Astrocyte of the spinal cord (primary cell): Measurements from ENCODE around the gene SRP9.

Source experiments
- DNase-seq: peaks from one replicate; pipeline ENCODE4 v3.0.0; 2011; ENCODE audit warnings: low read depth, low spot score
- H3K4me3 ChIP-seq: 2 replicates; pipeline ENCODE4 v1.5.1; 2011; ENCODE audit warnings: low read depth, mild to moderate bottlenecking, low read length, moderate library complexity
- in situ Hi-C: cut with HindIII; loops from 2 replicates; pipeline ENCODE4 v1.10.0; 2017; ENCODE audit warnings: low sequenced_read_pairs
- TF ChIP-seq, protein P1 (sequence below): IDR thresholded peaks from 2 replicates; pipeline ENCODE4 v1.5.1; 2012; ENCODE audit warnings: low read depth, mild to moderate bottlenecking, low read length, inconsistent platforms

SRP9 gene

DNA sequence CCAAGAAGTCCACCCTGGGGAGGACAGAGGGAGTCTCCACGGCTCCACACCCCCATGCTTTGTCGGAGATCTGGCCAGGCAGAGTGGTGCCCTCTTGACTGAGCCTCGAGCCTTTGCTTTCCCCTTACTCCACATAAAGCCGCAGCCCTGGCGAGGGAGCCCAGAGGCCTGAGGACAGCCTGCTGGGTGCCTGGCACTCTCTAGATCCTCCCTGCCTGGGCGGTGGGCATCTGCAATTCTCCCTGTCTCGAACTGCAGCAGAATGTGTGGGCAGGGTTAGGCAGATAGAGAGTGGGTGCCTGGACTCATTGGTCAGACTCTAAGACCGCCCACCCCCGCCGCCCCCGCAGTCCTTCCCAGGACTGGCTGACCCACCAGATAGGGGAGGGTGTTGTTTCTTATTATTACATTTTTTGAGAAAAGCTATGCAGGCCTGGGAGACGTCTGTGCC is 46.2 kb downstream of the SRP9 start:
- no peak overlapping the region for H3K4me3 ChIP-seq
- TF ChIP-seq, protein P1, sequence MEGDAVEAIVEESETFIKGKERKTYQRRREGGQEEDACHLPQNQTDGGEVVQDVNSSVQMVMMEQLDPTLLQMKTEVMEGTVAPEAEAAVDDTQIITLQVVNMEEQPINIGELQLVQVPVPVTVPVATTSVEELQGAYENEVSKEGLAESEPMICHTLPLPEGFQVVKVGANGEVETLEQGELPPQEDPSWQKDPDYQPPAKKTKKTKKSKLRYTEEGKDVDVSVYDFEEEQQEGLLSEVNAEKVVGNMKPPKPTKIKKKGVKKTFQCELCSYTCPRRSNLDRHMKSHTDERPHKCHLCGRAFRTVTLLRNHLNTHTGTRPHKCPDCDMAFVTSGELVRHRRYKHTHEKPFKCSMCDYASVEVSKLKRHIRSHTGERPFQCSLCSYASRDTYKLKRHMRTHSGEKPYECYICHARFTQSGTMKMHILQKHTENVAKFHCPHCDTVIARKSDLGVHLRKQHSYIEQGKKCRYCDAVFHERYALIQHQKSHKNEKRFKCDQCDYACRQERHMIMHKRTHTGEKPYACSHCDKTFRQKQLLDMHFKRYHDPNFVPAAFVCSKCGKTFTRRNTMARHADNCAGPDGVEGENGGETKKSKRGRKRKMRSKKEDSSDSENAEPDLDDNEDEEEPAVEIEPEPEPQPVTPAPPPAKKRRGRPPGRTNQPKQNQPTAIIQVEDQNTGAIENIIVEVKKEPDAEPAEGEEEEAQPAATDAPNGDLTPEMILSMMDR, result no peak
- DNase-seq, result no peak
- in situ Hi-C loops, result no loop called here

DNA sequence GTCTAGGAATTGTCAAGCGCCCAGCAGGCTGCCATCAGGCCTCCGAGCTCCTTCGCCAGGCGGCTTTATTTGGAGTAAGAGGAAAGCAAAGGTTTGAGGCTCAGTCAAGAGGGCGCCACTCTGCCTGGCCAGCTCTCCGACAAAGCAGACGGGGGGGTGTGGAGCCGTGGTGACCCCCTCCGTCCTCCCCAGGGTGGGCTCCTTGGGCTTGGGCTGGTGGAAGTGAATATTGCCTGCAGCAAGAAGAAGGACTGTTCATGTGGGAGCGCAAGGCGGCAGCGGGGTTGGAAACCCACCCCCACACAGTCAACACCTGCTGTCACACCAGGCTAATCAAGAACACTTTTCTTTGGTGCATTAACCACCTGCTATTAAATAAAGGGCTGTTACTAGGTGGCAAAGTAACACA is 46.9 kb downstream of the SRP9 start:
- no peak overlapping the region for H3K4me3 ChIP-seq
- in situ Hi-C loops, result no loop called here
- TF ChIP-seq, protein P1, result no peak
- no peak for DNase-seq

DNA sequence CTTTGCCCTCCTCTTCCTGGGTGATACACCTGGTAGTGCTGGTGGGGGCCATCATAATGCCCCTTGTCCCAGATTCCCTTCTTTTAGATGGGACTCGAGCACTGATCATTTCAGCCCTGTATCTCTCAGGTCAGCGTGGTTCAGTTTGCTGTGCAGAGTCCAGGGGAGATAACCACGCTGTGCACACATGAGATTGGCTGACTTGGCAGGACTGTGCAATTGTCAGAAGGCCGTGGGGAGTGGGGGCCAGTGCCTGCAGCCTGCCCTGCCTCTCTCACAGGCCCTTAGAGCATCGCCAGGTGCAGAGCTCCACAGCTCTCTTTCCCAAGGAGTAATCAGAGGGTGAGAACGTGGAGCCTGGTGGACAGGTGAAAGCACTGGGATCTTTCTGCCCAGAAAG is 47.5 kb downstream of the SRP9 start:
- H3K4me3 ChIP-seq, result no peak overlapping the region
- TF ChIP-seq, protein P1, result no peak
- DNase-seq, result no peak
- in situ Hi-C loops, result no loop called here

DNA sequence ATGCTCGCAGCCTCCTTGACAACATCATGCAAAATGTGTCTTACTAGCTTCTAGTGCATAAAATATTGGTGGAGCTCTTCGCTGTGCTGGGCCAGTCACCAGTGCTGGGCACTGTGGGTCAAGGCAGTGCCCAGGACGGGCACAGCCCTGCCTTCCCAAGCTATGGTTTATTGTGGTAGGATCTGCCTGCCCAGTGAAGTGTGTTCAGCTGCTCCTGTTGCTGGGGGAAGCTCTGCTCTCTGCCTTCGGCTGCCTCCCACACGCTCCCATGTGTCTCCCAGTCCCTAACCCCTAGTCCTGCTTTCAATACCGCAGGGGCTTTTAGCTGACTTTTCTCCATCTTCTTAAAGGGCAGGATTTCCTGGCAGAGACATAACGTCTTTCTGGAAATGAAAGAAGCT is 48.0 kb downstream of the SRP9 start:
- in situ Hi-C loops, result no loop called here
- no peak for DNase-seq
- no peak overlapping the region for H3K4me3 ChIP-seq
- TF ChIP-seq, protein P1, result no peak

DNA sequence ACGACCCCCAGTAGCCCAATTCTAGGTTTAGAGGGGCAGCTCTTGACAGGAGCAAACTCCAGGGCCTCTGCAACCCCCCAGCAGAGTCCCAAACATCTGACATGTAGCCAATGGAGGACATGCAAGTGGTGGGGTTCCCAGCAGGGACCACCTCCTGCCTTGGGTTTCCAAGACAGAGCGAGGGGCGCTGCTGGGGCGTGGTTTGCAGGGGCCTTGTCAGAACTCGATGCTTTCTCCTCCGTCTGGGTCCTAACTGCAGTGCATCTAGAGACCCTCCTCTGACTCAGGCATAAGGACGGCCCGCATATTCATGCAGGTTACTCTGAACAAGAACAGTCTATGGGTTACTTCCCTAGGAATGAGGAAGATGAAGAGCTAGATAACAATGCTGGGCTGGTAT is 49.5 kb downstream of the SRP9 start:
- no peak overlapping the region for H3K4me3 ChIP-seq
- DNase-seq, result no peak
- TF ChIP-seq, protein P1, result no peak
- in situ Hi-C loops, result no loop called here

DNA sequence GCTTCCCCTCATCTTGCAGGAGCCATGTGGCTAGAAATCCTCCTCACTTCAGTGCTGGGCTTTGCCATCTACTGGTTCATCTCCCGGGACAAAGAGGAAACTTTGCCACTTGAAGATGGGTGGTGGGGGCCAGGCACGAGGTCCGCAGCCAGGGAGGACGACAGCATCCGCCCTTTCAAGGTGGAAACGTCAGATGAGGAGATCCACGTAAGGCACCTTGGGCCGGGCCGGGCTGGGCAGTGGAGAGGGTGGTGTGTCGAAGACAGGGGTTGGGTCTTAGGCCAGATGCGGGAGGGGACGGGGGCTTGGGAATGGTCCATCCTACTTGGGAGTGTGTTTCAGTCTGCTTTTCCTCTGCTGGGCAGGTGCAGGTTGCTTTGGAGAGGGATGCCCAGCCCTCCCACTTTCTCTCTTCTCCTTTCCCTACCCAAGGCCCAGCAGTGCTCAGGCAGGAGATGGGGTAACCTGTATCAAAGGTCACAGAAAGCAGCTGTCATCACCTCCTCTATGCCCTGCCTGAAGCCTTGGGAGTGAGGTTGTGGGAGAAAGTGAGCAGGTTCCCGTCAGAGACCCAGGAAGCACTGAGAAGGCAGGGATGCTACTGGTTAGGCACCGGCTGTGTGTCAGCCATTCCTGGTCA is 51.2 kb downstream of the SRP9 start:
- in situ Hi-C loops, result no loop called here
- DNase-seq, result no peak
- TF ChIP-seq, protein P1, result no peak
- no peak overlapping the region for H3K4me3 ChIP-seq
